Ovary (tissue), 9 donors: ENCODE data around the gene POC1B. TPM values are rescaled to one million over a fixed set of nuclear protein-coding genes. Genes with fewer than 3 reads are reported as not detected.

ENCODE experiments used
- DNase-seq, 5 donors: peaks; one replicate each; pipeline ENCODE4 v3.0.0-alpha.2; 2019 to 2020
- H3K27ac ChIP-seq, 2 donors: fragments of 200-600 bp; one replicate each; pipeline versions ENCODE4 v1.5.1 to v1.8.0; 2019 to 2022
- H3K27me3 ChIP-seq: fragments of 200-600 bp; one replicate; pipeline ENCODE4 v1.8.0; 2022
- H3K36me3 ChIP-seq: fragments of 200-600 bp; sonication (generic); one replicate; pipeline ENCODE4 v1.5.1; 2019
- H3K4me1 ChIP-seq: one replicate; pipeline ENCODE4 v1.8.1; 2013; ENCODE audit warnings: mild to moderate bottlenecking, moderate library complexity; ENCODE audit not compliant: insufficient read depth
- H3K4me3 ChIP-seq: fragments of 200-600 bp; sonication (generic); one replicate; pipeline ENCODE4 v1.5.1; 2017
- H3K9me3 ChIP-seq, 2 donors: fragments of 200-600 bp in 1 of 2; sonication (generic) in 1 of 2; one replicate each; pipeline versions ENCODE4 v1.5.1 to v1.8.1; 2013 to 2019; ENCODE audit warnings: mild to moderate bottlenecking in 1 of 2, moderate library complexity in 1 of 2
- CTCF ChIP-seq, 3 donors: fragments of 450-650 bp in 2 of 3; fragments of 200-600 bp in 1 of 3; IDR thresholded peaks; one replicate each; pipeline versions ENCODE4 v1.5.1 to v1.8.0; 2016 to 2022; ENCODE audit warnings: antibody characterized with exemption in 3 of 3, mild to moderate bottlenecking in 1 of 3
- EP300 ChIP-seq: sonication (generic); formaldehyde crosslinking; IDR thresholded peaks from one replicate; pipeline ENCODE4 v1.6.1; 2017; ENCODE audit warnings: antibody characterized with exemption
- POLR2A ChIP-seq: fragments of 450-650 bp; IDR thresholded peaks from one replicate; pipeline ENCODE4 v1.6.1; 2017; ENCODE audit warnings: antibody characterized with exemption, mild to moderate bottlenecking, moderate library complexity
- WGBS, 3 donors: extraction: QIAGEN DNeasy Blood & Tissue Kit in 1 of 3; methylation state at CpG; one replicate each; pipeline versions ENCODE4 v1.1.5 to v1.1.7; 2013 to 2017; 5-methylcytosine and 5-hydroxymethylcytosine counted together
- intact Hi-C, 4 donors: fragments of 100-400 bp; cut with DNase I; formaldehyde crosslinking; loops; one replicate each; pipeline versions ENCODE4 v1.11.0 to v1.15.1; 2022 to 2023
- polyA plus RNA-seq, 2 donors: library from polyadenylated mRNA; stranded (reverse); fragments of 200-250 nt in 1 of 2; fragments of 350-450 nt in 1 of 2; fragmentation: Illumina TruSeq in 1 of 2; extraction: RNeasy Lipid Tissue Mini Kit (QIAGEN cat#74804) in 1 of 2; gene quantifications; one replicate each; pipeline ENCODE4 v1.2.3, GENCODE V29; 2013 to 2014
- total RNA-seq, 7 donors: library from RNA; depleted of rRNA in 2 of 7; stranded (reverse); fragments of >200 nt in 2 of 7; fragmentation: NEBNext Ultra II Directional in 3 of 7; extraction: Animal tissue kit (Norgen Biotek cat#: 25700) in 3 of 7; gene quantifications; one replicate each; pipeline versions ENCODE4 v1.1.0 to v1.2.4, GENCODE V29; 2016 to 2023
- donor health status: DM: no; HTN: no; CAD: no; lungs with moderate emphysema.
- donor health status: DM: no; HTN: no; CAD: no.
- donor health status: Bipolar disorder and iron deficiency.
- donor health status: DM: yes; HTN: yes; CAD: no.
- donor health status: DM: no; HTN: no; CAD: no.
- donor health status: DM: yes; HTN: yes; CAD: no.

POC1B gene
- total and polyA plus RNA-seq, 9 donors, result 8.5 to 29.2 (median 13.8) TPM

- intact Hi-C loops, result no loop called here
- 91 to 94% (median 93%) methylated on average over 6 of the region's 6 CpGs for WGBS, 3 donors
Observed at GRCh38 chr12:89436062-89436461, 89.8 kb downstream of the POC1B start.

GRCh38 chr12:89433634-89434033 lies 92.2 kb downstream of the POC1B start:
- 87 to 92% (median 90%) methylated on average over 4 of the region's 4 CpGs for WGBS, 3 donors
- no peaks in the 10 kb centered on the region for H3K27me3 ChIP-seq
- no peak overlapping the region for H3K4me3 ChIP-seq
- intact Hi-C loops, result no loop called here
- no peaks in the 10 kb centered on the region for H3K9me3 ChIP-seq
- H3K27ac ChIP-seq, result no peak overlapping the region
- H3K36me3 ChIP-seq, result no peaks in the 10 kb centered on the region
- no peak for DNase-seq
- TF ChIP-seq EP300 (no peak), POLR2A (no peak)
- no peaks in the 10 kb centered on the region for H3K4me1 ChIP-seq

More at GRCh38 chr12:89436062-89436461, 89.8 kb downstream of the POC1B start:
- Histone ChIP-seq H3K9me3 (no peaks in the 10 kb centered on the region), H3K4me1 (no peaks in the 10 kb centered on the region), H3K27me3 (no peaks in the 10 kb centered on the region), H3K4me3 (no peak overlapping the region), H3K27ac (no peak overlapping the region), H3K36me3 (no peaks in the 10 kb centered on the region)
- DNase-seq, result no peak
- TF ChIP-seq EP300 (no peak), CTCF (IDR thresholded peaks at IDR 0.05) (no peak), POLR2A (no peak)

GRCh38 chr12:89432396-89432795 lies 93.5 kb downstream of the POC1B start:
- no peaks in the 10 kb centered on the region for H3K9me3 ChIP-seq
- 95 to 97% (median 96%) methylated on average over 1 of the region's 1 CpG for WGBS, 3 donors
- intact Hi-C loops, result no loop called here

GRCh38 chr12:89429528-89429927 lies 96.3 kb downstream of the POC1B start:
- no peaks in the 10 kb centered on the region for H3K27me3 ChIP-seq
- H3K27ac ChIP-seq, result no peak overlapping the region
- no peaks in the 10 kb centered on the region for H3K4me1 ChIP-seq
- TF ChIP-seq CTCF (IDR thresholded peaks at IDR 0.05) (no peak), POLR2A (no peak), EP300 (no peak)
- H3K36me3 ChIP-seq, result no peaks in the 10 kb centered on the region
- intact Hi-C loops, result no loop called here
- no peaks in the 10 kb centered on the region for H3K9me3 ChIP-seq
- no peak overlapping the region for H3K4me3 ChIP-seq
- DNase-seq, result no peak
- 88 to 96% (median 92%) methylated on average over 3 of the region's 3 CpGs for WGBS, 3 donors

More at GRCh38 chr12:89432396-89432795, 93.5 kb downstream of the POC1B start:
- Histone ChIP-seq H3K4me3 (no peak overlapping the region), H3K27me3 (no peaks in the 10 kb centered on the region), H3K4me1 (no peaks in the 10 kb centered on the region), H3K36me3 (no peaks in the 10 kb centered on the region), H3K27ac (no peak overlapping the region)
- DNase-seq, result no peak
- TF ChIP-seq EP300, result no peak
- no peak for TF ChIP-seq POLR2A
- TF ChIP-seq CTCF (IDR thresholded peaks at IDR 0.05), result no peak

- H3K4me3 ChIP-seq, result no peak overlapping the region
- no peaks in the 10 kb centered on the region for H3K36me3 ChIP-seq
- H3K27me3 ChIP-seq, result no peaks in the 10 kb centered on the region
- no peaks in the 10 kb centered on the region for H3K4me1 ChIP-seq
- DNase-seq, result no peak
- TF ChIP-seq EP300 (no peak), CTCF (IDR thresholded peaks at IDR 0.05) (no peak), POLR2A (no peak)
- H3K27ac ChIP-seq, result no peak overlapping the region
- intact Hi-C loops, result no loop called here
- H3K9me3 ChIP-seq, result no peaks in the 10 kb centered on the region
- WGBS, 3 donors, result 59 to 72% (median 61%) methylated on average over 3 of the region's 3 CpGs
Observed at GRCh38 chr12:89427508-89428156, 98.2 kb downstream of the POC1B start.
